Gastroesophageal sphincter (tissue), 3 donors: ENCODE measurements around the gene ATF3.

Experiments used
- CTCF ChIP-seq, 4 experiments: fragments of 200-600 bp in 2 of 4; fragments of 450-650 bp in 2 of 4; sonication (generic) in 1 of 4; IDR thresholded peaks; one replicate each; pipeline ENCODE4 v1.5.1; 2017 to 2019; ENCODE audit warnings: antibody characterized with exemption in 4 of 4, mild to moderate bottlenecking in 2 of 4, moderate library complexity in 2 of 4
- POLR2A ChIP-seq, 2 donors: fragments of 450-650 bp; IDR thresholded peaks; one replicate each; pipeline ENCODE4 v1.6.1; 2017; ENCODE audit warnings: antibody characterized with exemption in 2 of 2, mild to moderate bottlenecking in 2 of 2, moderate library complexity in 1 of 2
- POLR2AphosphoS5 ChIP-seq: sonication (generic); formaldehyde crosslinking; IDR thresholded peaks from one replicate; pipeline ENCODE4 v1.6.1; 2017; ENCODE audit warnings: antibody characterized with exemption

GRCh38 chr1:212664409-212665199, 56.0 kb downstream of the ATF3 start:
- TF ChIP-seq CTCF (IDR thresholded peaks at IDR 0.05) (no peak), POLR2A (IDR thresholded peaks at IDR 0.05) (no peak), POLR2AphosphoS5 (no peak)
